ENCODE results near the gene USP48. TPM values are rescaled to one million over a fixed set of nuclear protein-coding genes. Genes with fewer than 3 reads are reported as not detected.
A peak's percentile ranks its signal among the peaks of the same experiment; 100 is the strongest.

USP48 gene
- total and polyA plus RNA-seq, 2 of the 13 experiments (the other 11 are each of a cell fraction or from before 2014, with no cell fraction given): 30.4 to 30.7 TPM

DNA sequence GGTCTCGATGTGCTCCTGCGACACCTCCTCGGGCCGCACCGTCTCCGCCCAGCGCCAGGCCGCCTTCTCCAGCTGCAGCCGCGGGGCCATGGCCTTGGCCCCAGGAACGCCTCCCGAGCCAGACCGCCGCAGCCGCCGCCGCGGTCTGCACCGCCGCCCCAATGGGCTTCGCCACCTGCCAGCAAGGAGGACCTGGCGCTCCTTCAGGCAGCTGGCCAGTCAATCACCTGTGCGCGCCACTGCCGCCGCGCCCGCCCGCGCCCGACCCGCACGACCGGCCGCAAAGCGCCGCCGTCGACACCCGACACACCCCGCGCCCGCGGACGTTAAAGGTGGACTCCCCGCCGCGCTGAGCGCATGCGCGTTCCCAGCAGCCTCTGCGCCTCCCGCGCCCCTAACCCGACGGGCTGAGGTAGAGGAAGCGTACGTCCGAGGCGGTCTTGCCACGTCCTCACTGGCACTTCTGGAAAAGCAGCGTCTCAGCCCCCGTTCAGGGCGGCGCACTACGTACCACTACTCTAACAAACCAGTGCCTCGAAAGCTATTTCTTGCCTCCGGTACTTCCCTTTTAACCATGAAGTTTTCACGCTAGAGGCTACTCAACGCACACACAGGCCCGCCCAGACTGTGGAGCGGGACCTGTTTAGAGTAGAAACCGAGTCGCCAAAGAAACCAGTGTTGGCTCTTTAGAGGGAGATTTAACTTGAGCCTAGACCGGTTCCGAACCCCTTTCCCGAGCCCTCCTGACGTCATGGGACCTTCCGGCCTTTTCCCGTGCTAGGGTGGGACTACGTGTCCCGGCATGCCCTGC lies at the start of gene USP48 (continued):
- TF ChIP-seq, protein P1, sequence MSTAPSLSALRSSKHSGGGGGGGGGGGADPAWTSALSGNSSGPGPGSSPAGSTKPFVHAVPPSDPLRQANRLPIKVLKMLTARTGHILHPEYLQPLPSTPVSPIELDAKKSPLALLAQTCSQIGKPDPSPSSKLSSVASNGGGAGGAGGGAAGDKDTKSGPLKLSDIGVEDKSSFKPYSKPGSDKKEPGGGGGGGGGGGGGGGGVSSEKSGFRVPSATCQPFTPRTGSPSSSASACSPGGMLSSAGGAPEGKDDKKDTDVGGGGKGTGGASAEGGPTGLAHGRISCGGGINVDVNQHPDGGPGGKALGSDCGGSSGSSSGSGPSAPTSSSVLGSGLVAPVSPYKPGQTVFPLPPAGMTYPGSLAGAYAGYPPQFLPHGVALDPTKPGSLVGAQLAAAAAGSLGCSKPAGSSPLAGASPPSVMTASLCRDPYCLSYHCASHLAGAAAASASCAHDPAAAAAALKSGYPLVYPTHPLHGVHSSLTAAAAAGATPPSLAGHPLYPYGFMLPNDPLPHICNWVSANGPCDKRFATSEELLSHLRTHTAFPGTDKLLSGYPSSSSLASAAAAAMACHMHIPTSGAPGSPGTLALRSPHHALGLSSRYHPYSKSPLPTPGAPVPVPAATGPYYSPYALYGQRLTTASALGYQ (CRISPR knock-in tag; IDR thresholded peaks at IDR 0.05): no peak; the same call in 1 of the 2 replicates
- TF ChIP-seq, protein P2, sequence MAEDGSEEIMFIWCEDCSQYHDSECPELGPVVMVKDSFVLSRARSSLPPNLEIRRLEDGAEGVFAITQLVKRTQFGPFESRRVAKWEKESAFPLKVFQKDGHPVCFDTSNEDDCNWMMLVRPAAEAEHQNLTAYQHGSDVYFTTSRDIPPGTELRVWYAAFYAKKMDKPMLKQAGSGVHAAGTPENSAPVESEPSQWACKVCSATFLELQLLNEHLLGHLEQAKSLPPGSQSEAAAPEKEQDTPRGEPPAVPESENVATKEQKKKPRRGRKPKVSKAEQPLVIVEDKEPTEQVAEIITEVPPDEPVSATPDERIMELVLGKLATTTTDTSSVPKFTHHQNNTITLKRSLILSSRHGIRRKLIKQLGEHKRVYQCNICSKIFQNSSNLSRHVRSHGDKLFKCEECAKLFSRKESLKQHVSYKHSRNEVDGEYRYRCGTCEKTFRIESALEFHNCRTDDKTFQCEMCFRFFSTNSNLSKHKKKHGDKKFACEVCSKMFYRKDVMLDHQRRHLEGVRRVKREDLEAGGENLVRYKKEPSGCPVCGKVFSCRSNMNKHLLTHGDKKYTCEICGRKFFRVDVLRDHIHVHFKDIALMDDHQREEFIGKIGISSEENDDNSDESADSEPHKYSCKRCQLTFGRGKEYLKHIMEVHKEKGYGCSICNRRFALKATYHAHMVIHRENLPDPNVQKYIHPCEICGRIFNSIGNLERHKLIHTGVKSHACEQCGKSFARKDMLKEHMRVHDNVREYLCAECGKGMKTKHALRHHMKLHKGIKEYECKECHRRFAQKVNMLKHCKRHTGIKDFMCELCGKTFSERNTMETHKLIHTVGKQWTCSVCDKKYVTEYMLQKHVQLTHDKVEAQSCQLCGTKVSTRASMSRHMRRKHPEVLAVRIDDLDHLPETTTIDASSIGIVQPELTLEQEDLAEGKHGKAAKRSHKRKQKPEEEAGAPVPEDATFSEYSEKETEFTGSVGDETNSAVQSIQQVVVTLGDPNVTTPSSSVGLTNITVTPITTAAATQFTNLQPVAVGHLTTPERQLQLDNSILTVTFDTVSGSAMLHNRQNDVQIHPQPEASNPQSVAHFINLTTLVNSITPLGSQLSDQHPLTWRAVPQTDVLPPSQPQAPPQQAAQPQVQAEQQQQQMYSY (CRISPR knock-in tag; IDR thresholded peaks at IDR 0.05): no peak
- TF ChIP-seq U2AF2 (IDR thresholded peaks at IDR 0.05; ENCODE audit: low read depth, low read length) (no peak), SYNCRIP (IDR thresholded peaks at IDR 0.05; ENCODE audit: insufficient read depth, low read depth, low read length) (no peak), SRSF9 (IDR thresholded peaks at IDR 0.05; ENCODE audit: borderline replicate concordance, insufficient read depth, low read depth, low read length, poor library complexity, severe bottlenecking) (no peak), ZFP90 (CRISPR knock-in tag; IDR thresholded peaks at IDR 0.05; ENCODE audit: borderline replicate concordance) (peak; percentile 14; the same call in 1 of the 2 replicates), ZNF124 (CRISPR knock-in tag; IDR thresholded peaks at IDR 0.05) (no peak; the same call in 1 of the 2 replicates), STAG1 (CRISPR knock-in tag; IDR thresholded peaks at IDR 0.05) (no peak), ETV5 (CRISPR knock-in tag; IDR thresholded peaks at IDR 0.05; ENCODE audit: borderline replicate concordance) (peak; percentile 71; the same call in 1 of the 2 replicates), FOXA1 (IDR thresholded peaks at IDR 0.05) (no peak), FOXA1 (CRISPR knock-in tag; IDR thresholded peaks at IDR 0.05) (no peak)
- TF ChIP-seq, protein P3, sequence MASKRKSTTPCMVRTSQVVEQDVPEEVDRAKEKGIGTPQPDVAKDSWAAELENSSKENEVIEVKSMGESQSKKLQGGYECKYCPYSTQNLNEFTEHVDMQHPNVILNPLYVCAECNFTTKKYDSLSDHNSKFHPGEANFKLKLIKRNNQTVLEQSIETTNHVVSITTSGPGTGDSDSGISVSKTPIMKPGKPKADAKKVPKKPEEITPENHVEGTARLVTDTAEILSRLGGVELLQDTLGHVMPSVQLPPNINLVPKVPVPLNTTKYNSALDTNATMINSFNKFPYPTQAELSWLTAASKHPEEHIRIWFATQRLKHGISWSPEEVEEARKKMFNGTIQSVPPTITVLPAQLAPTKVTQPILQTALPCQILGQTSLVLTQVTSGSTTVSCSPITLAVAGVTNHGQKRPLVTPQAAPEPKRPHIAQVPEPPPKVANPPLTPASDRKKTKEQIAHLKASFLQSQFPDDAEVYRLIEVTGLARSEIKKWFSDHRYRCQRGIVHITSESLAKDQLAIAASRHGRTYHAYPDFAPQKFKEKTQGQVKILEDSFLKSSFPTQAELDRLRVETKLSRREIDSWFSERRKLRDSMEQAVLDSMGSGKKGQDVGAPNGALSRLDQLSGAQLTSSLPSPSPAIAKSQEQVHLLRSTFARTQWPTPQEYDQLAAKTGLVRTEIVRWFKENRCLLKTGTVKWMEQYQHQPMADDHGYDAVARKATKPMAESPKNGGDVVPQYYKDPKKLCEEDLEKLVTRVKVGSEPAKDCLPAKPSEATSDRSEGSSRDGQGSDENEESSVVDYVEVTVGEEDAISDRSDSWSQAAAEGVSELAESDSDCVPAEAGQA (IDR thresholded peaks at IDR 0.05; ENCODE audit: low read depth): no peak; the same call in 1 of the 2 replicates
- TF ChIP-seq, protein P3 (CRISPR knock-in tag; IDR thresholded peaks at IDR 0.05; ENCODE audit: borderline replicate concordance): no peak
